T47D (cell line): Measurements from ENCODE around the gene SLC38A6.

ENCODE experiments used
- DNase-seq, 2 experiments: peaks; one replicate each; pipeline versions ENCODE4 v3.0.0 to v3.0.0-alpha.2; 2011 to 2012; ENCODE audit warnings: low read depth in 1 of 2, low spot score in 1 of 2
- JUND ChIP-seq: IDR thresholded peaks from 2 replicates; pipeline ENCODE4 v1.6.1; 2012; ENCODE audit warnings: low read depth
- in situ Hi-C: cut with HindIII; loops from 2 replicates; pipeline ENCODE4 v1.10.0; 2016; ENCODE audit warnings: low sequenced_read_pairs, low pct_unique_long_range_greater_than_20kb

SLC38A6 gene

GRCh38 chr14:60998617-60999016 is 17.6 kb downstream of the SLC38A6 start:
- no peak for DNase-seq
- no peak for TF ChIP-seq JUND
- in situ Hi-C loops: no loop called here

- no peak for TF ChIP-seq JUND
- in situ Hi-C loops: no loop called here
- DNase-seq: no peak
These were observed 18.5 kb downstream of the SLC38A6 start for GRCh38 chr14:60999536-60999935.

GRCh38 chr14:61003571-61003970 is 22.5 kb downstream of the SLC38A6 start:
- no peak for DNase-seq
- in situ Hi-C loops: no loop called here
- TF ChIP-seq JUND: no peak

- in situ Hi-C loops: no loop called here
- TF ChIP-seq JUND: no peak
- no peak for DNase-seq
These were observed 38.5 kb downstream of the SLC38A6 start for GRCh38 chr14:61019537-61019936.

GRCh38 chr14:61025251-61026223 is 44.5 kb downstream of the SLC38A6 start:
- DNase-seq: peak; percentile 46 to 86
- TF ChIP-seq JUND: no peak
- in situ Hi-C loops: no loop called here

- no peak for TF ChIP-seq JUND
- in situ Hi-C loops: no loop called here
- no peak for DNase-seq
These were observed 45.5 kb downstream of the SLC38A6 start for GRCh38 chr14:61026526-61026925.

GRCh38 chr14:61031026-61031425 is 50.0 kb downstream of the SLC38A6 start:
- in situ Hi-C loops: no loop called here
- TF ChIP-seq JUND: no peak
- no peak for DNase-seq

GRCh38 chr14:61033054-61033453 is 52.0 kb downstream of the SLC38A6 start:
- in situ Hi-C loops: no loop called here
- no peak for TF ChIP-seq JUND
- no peak for DNase-seq

GRCh38 chr14:61033855-61034254 is 52.8 kb downstream of the SLC38A6 start:
- in situ Hi-C loops: no loop called here
- DNase-seq: no peak
- no peak for TF ChIP-seq JUND

- in situ Hi-C loops: no loop called here
- peak in 1 of 2 experiments; percentile 13 for DNase-seq
- no peak for TF ChIP-seq JUND
These were observed 53.5 kb downstream of the SLC38A6 start for GRCh38 chr14:61034416-61035120.

GRCh38 chr14:61037215-61037614 is 56.2 kb downstream of the SLC38A6 start:
- DNase-seq: no peak
- in situ Hi-C loops: no loop called here

GRCh38 chr14:61041704-61042103 is 60.7 kb downstream of the SLC38A6 start:
- in situ Hi-C loops: no loop called here
- no peak for TF ChIP-seq JUND
- no peak for DNase-seq

More at GRCh38 chr14:61037215-61037614, 56.2 kb downstream of the SLC38A6 start:
- TF ChIP-seq JUND: no peak

- in situ Hi-C loops: no loop called here
- TF ChIP-seq JUND: no peak
- DNase-seq: peak in 1 of 2 experiments; percentile 68
These were observed 61.2 kb downstream of the SLC38A6 start for GRCh38 chr14:61042220-61042619.

- no peak for DNase-seq
- TF ChIP-seq JUND: no peak
- in situ Hi-C loops: no loop called here
These were observed 62.5 kb downstream of the SLC38A6 start for GRCh38 chr14:61043506-61043905.
